Choroid plexus epithelial cell (primary cell): ENCODE results near the gene BCAM.

Source experiments
- DNase-seq: peaks from one replicate; pipeline ENCODE4 v3.0.0-alpha.2; 2010; ENCODE audit warnings: low read depth
- H3K4me3 ChIP-seq: 2 replicates; pipeline ENCODE4 v1.5.1; 2011; ENCODE audit warnings: low read depth, mild to moderate bottlenecking, control low read depth, low read length, moderate library complexity
- CTCF ChIP-seq: conservative IDR thresholded peaks from 2 replicates; pipeline ENCODE4 v1.5.1; 2011; ENCODE audit warnings: low read depth, mild to moderate bottlenecking, control low read depth, inconsistent platforms, low read length, moderate library complexity

Gene BCAM

DNA sequence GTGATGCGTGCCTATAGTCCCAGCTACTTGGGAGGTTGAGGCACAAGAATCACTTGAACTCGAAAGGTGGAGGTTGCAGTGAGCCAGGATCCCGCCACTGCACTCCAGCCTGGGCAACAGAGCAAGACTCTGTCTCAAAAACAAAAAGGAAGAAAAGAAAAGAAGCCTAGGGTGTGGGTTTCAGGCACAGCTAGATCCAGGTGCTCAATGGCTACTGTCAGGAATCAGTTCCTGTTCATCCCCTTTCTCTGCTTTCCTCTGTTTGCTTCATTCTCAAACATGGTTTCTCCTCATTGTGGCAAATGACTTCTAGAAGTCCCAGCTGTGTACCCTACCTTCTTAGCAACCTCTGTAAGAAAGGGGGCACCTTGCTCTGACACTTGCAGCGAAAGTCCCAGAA lies 25.4 kb upstream of the BCAM start:
- H3K4me3 ChIP-seq: no peak overlapping the region
- DNase-seq: no peak
- TF ChIP-seq CTCF: no peak

DNA sequence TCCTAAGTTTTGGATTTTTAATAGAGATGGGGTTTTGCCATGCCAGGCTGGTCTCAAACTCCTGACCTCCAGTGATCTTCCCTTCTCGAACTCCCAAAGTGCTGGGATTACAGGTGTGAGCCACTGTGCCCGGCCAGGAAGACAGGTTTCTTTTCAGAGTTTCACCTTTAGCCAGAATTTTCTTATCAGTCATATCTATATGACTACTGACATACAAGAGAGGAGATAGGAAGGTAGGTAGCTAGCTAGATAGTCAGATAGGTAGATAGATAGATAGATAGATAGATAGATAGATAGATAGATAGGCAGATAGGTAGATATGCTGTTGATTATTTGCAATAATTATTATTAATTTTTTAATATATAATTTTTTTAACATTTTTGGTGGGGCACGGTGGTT lies 23.6 kb upstream of the BCAM start:
- TF ChIP-seq CTCF: no peak
- no peak overlapping the region for H3K4me3 ChIP-seq
- no peak for DNase-seq

DNA sequence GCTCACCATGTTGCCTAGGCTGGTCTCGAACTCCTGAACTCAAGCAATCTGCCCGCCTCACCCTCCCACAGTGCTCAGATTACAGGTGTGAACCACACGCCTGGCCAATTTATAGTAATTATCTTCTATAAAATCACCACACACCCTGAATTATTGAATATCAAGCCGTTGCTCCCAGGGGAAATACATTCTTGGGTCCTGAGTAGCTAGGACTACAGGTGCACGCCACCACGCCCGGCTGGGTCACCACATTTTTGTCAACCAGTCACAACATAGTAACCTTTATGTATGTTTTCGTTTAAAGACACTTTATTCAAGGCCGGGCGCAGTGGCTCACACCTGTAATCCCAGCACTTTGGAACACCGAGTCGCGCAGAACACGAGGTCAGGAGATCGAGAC lies 22.9 kb upstream of the BCAM start:
- H3K4me3 ChIP-seq: no peak overlapping the region
- DNase-seq: no peak
- no peak for TF ChIP-seq CTCF

GRCh38 chr19:44788971-44789370 lies 19.9 kb upstream of the BCAM start:
- DNase-seq: no peak
- no peak for TF ChIP-seq CTCF

DNA sequence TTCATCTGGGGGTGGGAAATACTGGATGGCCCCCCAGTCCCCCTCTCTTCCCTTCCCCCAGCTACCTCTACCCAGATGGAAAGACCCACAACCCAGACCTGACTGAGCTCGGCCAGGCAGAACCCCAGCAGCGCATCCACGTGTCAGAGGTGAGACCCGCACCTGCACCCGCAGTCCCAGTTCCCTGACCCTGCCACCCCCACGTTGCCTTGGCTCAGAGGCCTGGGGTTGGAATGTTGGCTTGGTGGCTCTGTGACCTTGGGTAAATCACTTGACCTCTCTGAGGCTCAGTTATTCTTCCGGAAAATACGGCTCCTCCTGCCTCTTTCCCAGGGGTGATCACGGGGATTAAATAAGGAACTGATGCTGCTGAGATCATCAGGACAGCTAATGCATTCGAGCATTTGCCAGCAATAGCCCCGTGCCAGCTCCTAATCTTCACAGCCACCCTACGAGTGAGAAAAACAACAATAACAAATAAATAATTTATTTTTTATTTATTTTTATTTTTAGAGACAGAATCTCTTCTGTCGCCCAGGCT lies 18.9 kb upstream of the BCAM start:
- no peak for DNase-seq

More at GRCh38 chr19:44788971-44789370, 19.9 kb upstream of the BCAM start:
- no peak overlapping the region for H3K4me3 ChIP-seq

DNA sequence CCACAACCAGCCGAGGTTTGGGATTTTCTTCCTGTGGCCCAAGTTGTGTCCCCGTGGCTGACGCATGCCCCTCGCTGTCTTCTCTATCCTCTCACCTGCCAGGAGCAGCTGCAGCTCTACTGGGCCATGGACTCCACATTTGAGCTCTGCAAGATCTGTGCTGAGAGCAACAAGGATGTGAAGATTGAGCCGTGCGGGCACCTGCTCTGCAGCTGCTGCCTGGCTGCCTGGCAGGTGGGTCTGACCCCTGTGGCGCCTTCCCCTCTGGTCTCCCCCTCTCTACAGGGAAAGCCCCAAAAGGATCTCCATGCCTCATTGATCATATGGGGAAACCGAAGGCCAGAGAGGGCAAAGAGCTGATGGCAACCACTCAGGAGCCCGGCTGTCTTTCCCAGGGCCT lies 16.6 kb upstream of the BCAM start:
- DNase-seq: no peak
- TF ChIP-seq CTCF: no peak
- H3K4me3 ChIP-seq: no peak overlapping the region

More for the DNA sequence above, 18.9 kb upstream of the BCAM start:
- no peak for TF ChIP-seq CTCF
- H3K4me3 ChIP-seq: no peak overlapping the region

- H3K4me3 ChIP-seq: no peak overlapping the region
- TF ChIP-seq CTCF: no peak
- DNase-seq: no peak
Measured at GRCh38 chr19:44794610-44795009, 14.3 kb upstream of the BCAM start.
